Small intestine (tissue), 7 donors: Measurements from ENCODE around the gene CD79B. TPM values are rescaled to one million over a fixed set of nuclear protein-coding genes. Genes with fewer than 3 reads are reported as not detected.

Experiments
- DNase-seq, 2 donors: peaks; one replicate each; pipeline versions ENCODE4 v3.0.0 to v3.0.0-alpha.2; 2013
- FAIRE-seq: peaks from 2 replicates; lab custom pipeline; 2012; peaks lifted over from hg19 to GRCh38; lab: Jason Lieb, UNC
- H3K27ac ChIP-seq, 3 donors: one replicate each; pipeline ENCODE4 v1.5.1; 2013; ENCODE audit warnings: low read length in 2 of 3, mild to moderate bottlenecking in 2 of 3, control low read depth in 1 of 3, inconsistent platforms in 1 of 3, low read depth in 1 of 3, moderate library complexity in 1 of 3
- H3K27me3 ChIP-seq, 3 donors: one replicate each; pipeline ENCODE4 v1.6.1; 2013; ENCODE audit warnings: low read length in 3 of 3, inconsistent platforms in 1 of 3; ENCODE audit not compliant: control insufficient read depth in 3 of 3, insufficient read depth in 3 of 3
- H3K36me3 ChIP-seq, 3 donors: one replicate each; pipeline ENCODE4 v1.6.1; 2013; ENCODE audit warnings: low read length in 3 of 3, inconsistent platforms in 1 of 3, low read depth in 1 of 3, mild to moderate bottlenecking in 1 of 3, moderate library complexity in 1 of 3; ENCODE audit not compliant: control insufficient read depth in 3 of 3, insufficient read depth in 2 of 3
- H3K4me1 ChIP-seq, 3 donors: one replicate each; pipeline ENCODE4 v1.6.1; 2013; ENCODE audit warnings: low read length in 2 of 3, inconsistent platforms in 1 of 3, low read depth in 1 of 3, mild to moderate bottlenecking in 1 of 3, moderate library complexity in 1 of 3; ENCODE audit not compliant: control insufficient read depth in 3 of 3, insufficient read depth in 2 of 3
- H3K4me3 ChIP-seq, 3 donors: one replicate each; pipeline ENCODE4 v1.5.1; 2013; ENCODE audit warnings: low read length in 3 of 3, control low read depth in 1 of 3, inconsistent platforms in 1 of 3, low read depth in 1 of 3, mild to moderate bottlenecking in 1 of 3, moderate library complexity in 1 of 3
- H3K9me3 ChIP-seq, 2 donors: one replicate each; pipeline ENCODE4 v1.6.1; 2013; ENCODE audit warnings: low read depth in 1 of 2, low read length in 1 of 2; ENCODE audit not compliant: control insufficient read depth in 2 of 2, insufficient read depth in 1 of 2
- WGBS, 3 donors: extraction: QIAGEN DNeasy Blood & Tissue Kit; methylation state at CpG; one replicate each; pipeline ENCODE4 v1.1.7; 2013; 5-methylcytosine and 5-hydroxymethylcytosine counted together
- polyA plus RNA-seq, 4 donors: library from polyadenylated mRNA; stranded (reverse) in 3 of 4; unstranded in 1 of 4; fragments of 200-250 nt in 3 of 4; fragments of 120-200 nt in 1 of 4; gene quantifications; one replicate each; pipeline versions ENCODE4 v1.2.1 to v1.2.3, GENCODE V29; 2013
- donor health status: healthy with polysubstance abuse.
- donor health status: control.
- donor health status: control.
- donor health status: Bipolar disorder and iron deficiency.
- donor health status: healthy.

The CD79B gene
- polyA plus RNA-seq, 4 donors, result 0.45 to 8.7 (median 3.1) TPM

DNA sequence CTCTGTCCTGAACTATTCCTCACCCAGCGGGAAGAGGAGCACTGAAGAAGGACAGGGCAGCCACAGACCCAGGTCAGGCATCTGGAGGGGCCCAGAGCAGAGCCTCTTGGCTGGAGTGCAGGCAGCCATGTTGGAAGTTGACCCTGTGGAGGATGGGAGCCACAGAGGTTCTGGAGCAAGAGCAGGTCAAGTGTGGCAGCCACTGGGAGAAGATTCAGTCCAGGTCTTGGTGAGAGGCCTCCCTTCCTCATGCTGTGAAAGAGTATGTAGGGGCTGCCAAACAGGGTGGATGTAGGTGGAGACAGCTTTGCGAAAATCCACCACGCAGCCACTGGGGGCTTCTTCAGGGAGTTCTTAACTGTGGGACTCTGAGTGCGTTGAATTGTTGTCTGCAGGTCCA, 590 bp upstream of the CD79B start:
- Histone ChIP-seq H3K9me3 (no peaks in the 10 kb centered on the region), H3K4me1 (peaks cover 0 to 7% (median 0%) of the 10 kb centered on the region in 3 donors), H3K27ac (peak overlapping the region in 1 of 3 donors; percentile 36), H3K4me3 (no peak overlapping the region), H3K27me3 (no peaks in the 10 kb centered on the region), H3K36me3 (no peaks in the 10 kb centered on the region)
- WGBS, 3 donors, result 90 to 98% (median 91%) methylated on average over 4 of the region's 4 CpGs
- no peak for DNase-seq
- FAIRE-seq, result no peak

DNA sequence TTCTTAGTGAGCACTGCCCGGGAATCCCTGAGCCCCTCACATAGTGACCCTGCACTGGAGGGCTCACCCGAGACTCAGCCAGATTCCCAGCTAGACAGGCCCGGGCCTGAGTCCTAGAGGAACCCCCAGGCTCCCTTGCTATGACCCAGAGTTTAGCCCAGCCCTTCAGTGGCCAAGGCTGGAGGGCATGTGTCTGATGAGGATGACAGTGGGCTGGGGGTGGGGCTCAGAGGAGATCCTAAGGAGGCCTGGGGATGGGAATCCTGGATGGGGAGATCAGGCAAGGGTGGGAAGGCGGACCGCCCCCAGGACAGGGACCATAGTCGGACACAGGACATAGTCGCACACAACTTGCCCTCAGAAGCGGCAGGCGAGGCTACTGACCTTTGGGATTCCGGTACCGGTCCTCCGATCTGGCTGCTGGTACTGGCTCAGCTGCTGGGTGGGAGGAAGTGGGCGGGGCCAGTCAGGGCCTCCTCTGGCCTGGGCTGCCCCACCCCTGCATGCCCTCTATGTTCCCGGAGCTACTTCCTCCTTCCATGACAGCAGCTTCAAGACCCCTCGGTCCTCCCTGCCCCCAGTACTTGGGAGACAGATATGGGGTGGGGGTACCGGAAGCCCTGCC, 1.1 kb downstream of the CD79B start:
- Histone ChIP-seq H3K27ac (peak overlapping the region in 1 of 3 donors; percentile 62), H3K9me3 (no peaks in the 10 kb centered on the region)
- no peak for FAIRE-seq

DNA sequence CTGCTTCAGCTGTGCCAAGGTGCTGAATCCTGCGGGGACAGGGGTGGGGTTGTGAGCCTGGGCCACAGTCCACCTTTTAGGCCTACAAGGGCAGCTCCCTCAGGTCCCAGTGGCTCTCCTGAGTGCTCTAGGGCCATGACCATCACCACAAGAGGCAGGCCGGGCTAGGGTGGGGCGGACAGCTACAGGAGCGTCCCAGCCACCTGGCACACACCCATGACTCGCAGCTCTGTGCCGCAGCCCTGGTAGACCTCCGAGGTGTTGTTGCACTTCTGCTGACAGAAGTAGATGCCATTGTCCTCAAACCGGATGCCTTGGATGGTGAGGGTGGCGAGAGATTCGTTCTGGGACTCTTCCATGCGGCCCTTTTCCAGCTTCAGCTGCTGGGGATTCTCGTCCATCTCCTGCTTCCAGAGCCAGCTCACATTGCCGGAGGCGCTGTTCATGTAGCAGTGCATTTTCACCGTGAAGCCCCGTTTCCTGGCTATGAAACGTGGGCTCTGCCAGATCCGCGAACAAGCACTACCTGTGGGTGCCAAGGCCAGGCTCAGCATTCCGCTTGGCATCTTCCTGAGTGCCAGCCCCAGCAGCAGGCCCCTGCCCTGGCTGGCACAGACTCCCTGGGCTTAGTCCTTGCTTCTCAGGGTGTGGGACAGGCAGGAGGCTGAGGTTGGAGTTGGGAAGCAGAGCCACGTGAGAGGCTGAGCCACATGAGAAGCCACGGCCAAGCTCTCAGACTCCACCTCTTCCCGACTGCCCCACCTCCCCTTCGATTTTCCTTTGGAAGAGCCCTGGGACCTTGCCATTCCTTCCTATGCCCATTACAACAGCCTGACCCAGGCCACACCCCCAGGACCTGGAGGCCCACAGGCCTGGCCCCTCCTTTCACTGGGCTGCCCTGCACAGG, 2.0 kb downstream of the CD79B start:
- Histone ChIP-seq H3K27me3 (no peaks in the 10 kb centered on the region), H3K36me3 (no peaks in the 10 kb centered on the region), H3K4me3 (no peak overlapping the region), H3K4me1 (peaks cover 0 to 7% (median 0%) of the 10 kb centered on the region in 3 donors), H3K27ac (no peak overlapping the region), H3K9me3 (no peaks in the 10 kb centered on the region)
- DNase-seq, result no peak
- FAIRE-seq, result no peak
- WGBS, 3 donors, result 84 to 86% (median 86%) methylated on average over 24 of the region's 24 CpGs

More for the DNA sequence above, 1.1 kb downstream of the CD79B start:
- peak; percentile 44 to 47 for DNase-seq
- H3K27me3 ChIP-seq, result no peaks in the 10 kb centered on the region
- 42 to 55% (median 44%) methylated on average over 14 to 16 of the region's 16 CpGs for WGBS, 3 donors
- peaks cover 0 to 7% (median 0%) of the 10 kb centered on the region in 3 donors for H3K4me1 ChIP-seq
- no peaks in the 10 kb centered on the region for H3K36me3 ChIP-seq
- H3K4me3 ChIP-seq, result peak overlapping the region in 1 of 3 donors; percentile 39

DNA sequence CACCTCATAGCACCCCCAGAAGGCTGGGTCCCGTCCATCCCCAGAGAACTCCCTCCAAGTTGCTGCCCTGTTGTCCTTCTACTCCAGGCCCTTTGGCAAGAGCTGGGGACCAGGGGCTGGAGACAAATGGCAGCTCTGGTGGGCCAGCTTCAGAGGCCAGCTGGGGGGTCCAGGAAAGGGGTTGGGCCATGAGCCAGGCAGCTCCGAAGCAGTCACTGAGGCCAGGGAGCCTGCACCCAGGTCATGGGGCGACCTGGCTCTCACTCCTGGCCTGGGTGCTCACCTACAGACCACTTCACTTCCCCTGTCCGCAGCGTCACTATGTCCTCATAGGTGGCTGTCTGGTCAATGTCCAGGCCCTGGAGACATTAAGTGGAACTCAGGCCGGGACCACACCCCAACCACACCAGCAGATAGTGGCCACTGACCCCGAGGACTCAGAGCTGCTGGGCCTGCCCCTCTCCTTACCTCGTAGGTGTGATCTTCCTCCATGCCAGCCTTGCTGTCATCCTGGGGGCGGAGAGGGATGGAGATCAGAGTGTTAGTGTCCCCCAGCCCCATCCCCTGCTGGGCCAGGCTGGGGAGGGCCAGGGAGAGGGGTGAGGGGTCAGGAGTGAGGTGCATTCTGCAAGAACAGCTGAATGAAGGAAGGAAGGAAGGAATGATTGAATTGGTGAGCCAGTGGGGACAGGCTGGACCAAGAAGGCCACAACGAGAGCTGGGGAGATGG, 3.0 kb downstream of the CD79B start:
- Histone ChIP-seq H3K27me3 (no peaks in the 10 kb centered on the region), H3K4me3 (no peak overlapping the region), H3K4me1 (peaks cover 0 to 7% (median 0%) of the 10 kb centered on the region in 3 donors), H3K27ac (no peak overlapping the region), H3K9me3 (no peaks in the 10 kb centered on the region), H3K36me3 (no peaks in the 10 kb centered on the region)
- FAIRE-seq (no peak), DNase-seq (no peak)
- WGBS, 3 donors, result 82 to 90% (median 88%) methylated on average over 10 of the region's 10 CpGs

DNA sequence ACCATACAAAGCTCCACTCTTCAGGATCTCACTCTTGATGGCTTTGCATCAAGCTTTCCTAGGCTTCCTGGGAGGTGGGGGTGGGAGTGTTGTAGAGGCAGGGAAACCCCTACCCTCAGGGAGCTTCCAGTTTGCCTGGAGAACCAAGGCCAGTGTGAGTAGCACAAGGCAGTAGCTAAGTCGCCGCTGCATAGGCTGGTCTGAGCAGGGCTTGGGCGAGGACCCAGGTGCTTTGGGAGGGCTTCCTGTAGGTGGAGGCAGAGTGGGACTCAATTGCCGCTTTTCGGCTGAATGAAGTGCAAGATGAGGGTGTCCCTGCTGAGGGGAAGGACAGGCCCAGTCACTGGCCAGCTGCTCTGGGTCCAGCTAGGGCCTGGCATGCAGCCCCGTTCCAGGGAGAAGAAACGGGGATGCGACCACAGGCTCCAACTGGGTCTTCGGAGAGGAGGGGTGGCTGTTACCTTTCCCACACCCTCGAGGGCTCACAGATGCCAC, 3.9 kb downstream of the CD79B start:
- no peaks in the 10 kb centered on the region for H3K27me3 ChIP-seq
- H3K27ac ChIP-seq, result no peak overlapping the region
- peaks cover 0 to 7% (median 0%) of the 10 kb centered on the region in 3 donors for H3K4me1 ChIP-seq
- no peak overlapping the region for H3K4me3 ChIP-seq
- H3K36me3 ChIP-seq, result no peaks in the 10 kb centered on the region
- FAIRE-seq (no peak), DNase-seq (no peak)
- 83 to 85% (median 84%) methylated on average over 9 to 10 of the region's 10 CpGs for WGBS, 3 donors
- no peaks in the 10 kb centered on the region for H3K9me3 ChIP-seq

DNA sequence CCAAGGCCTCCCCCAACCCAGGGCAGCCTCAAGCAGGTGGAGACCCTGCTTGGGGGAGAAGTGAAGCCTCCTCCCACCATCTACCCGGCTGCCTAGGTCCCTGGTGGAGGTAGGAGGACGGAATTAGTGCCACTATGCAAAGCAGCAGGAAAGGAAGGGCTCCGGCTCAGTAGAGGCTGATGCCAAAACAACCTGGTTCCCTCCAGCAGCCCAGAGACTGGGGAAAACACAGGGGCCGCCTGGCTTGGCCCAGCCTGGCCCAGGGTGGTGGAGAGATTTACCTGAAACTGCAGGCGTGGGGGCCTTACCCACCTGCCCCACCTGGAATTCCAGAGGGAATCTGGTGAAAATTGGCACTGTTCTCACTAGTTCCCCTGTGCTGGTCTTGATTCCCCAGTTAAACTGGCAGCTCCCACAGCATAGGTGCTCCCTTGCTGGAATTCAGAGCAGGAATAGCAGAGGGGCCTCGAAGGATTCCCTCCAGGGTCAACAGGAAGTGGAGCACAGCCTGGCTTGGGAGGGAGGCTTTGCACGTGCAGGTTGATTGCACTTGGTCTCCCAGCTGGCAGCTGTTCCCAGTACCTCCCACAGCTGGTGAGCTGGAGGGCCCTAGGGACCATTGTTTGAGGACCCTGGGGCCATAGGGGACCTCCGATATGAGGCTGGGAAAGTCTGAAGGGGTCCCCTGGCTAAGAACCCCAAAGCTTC, 4.5 kb downstream of the CD79B start:
- WGBS, 3 donors, result 62 to 63% (median 62%) methylated on average over 7 to 8 of the region's 8 CpGs
- Histone ChIP-seq H3K4me1 (peaks cover 0 to 7% (median 0%) of the 10 kb centered on the region in 3 donors), H3K27ac (no peak overlapping the region), H3K9me3 (no peaks in the 10 kb centered on the region), H3K36me3 (no peaks in the 10 kb centered on the region), H3K27me3 (no peaks in the 10 kb centered on the region), H3K4me3 (no peak overlapping the region)
- FAIRE-seq (no peak), DNase-seq (no peak)

DNA sequence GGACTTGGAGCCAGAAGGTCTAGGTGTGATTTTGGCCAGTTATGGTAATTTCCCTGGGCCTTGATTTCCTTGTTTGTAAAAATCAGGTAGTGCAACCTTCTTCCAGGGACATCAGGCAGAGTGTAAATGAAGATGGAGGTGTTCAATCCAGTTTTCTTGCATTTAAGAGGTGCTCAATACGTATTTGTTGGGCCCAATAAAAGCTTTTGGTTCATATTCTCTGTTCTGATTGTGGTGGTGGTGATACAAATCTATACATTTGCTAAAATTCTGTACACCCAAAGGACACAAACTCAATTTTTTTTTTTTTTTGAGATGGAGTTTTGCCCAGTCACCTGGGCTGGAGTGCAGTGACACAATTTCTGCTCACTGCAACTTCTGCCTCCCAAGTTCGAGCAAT, 6.0 kb downstream of the CD79B start:
- DNase-seq, result no peak
- H3K9me3 ChIP-seq, result no peaks in the 10 kb centered on the region
- WGBS, 3 donors, result 90 to 100% (median 92%) methylated on average over 2 of the region's 2 CpGs
- no peak overlapping the region for H3K27ac ChIP-seq
- no peak for FAIRE-seq
- H3K4me3 ChIP-seq, result no peak overlapping the region
- H3K36me3 ChIP-seq, result no peaks in the 10 kb centered on the region
- no peaks in the 10 kb centered on the region for H3K27me3 ChIP-seq
- H3K4me1 ChIP-seq, result peaks cover 0 to 3% (median 0%) of the 10 kb centered on the region in 3 donors
